Endothelial cell of umbilical vein (primary cell): ENCODE measurements around the gene OCA2.

Experiments used
- CTCF ChIP-seq, 2 donors: IDR thresholded peaks; 1 replicate in 1 of 2; 2 replicates in 1 of 2; pipeline ENCODE4 v1.5.1; 2011; ENCODE audit warnings: low read length in 2 of 2, mild to moderate bottlenecking in 2 of 2, moderate library complexity in 2 of 2, control low read depth in 1 of 2, inconsistent platforms in 1 of 2, low read depth in 1 of 2; ENCODE audit not compliant: insufficient read depth in 1 of 2; ENCODE audit errors: extremely low read depth in 1 of 2
- FOS ChIP-seq: IDR thresholded peaks from 2 replicates; pipeline ENCODE4 v1.6.1; 2011; ENCODE audit warnings: mild to moderate bottlenecking, low read length, moderate library complexity, borderline replicate concordance; ENCODE audit not compliant: insufficient read depth
- JUN ChIP-seq: IDR thresholded peaks from 2 replicates; pipeline ENCODE4 v1.6.1; 2011; ENCODE audit warnings: borderline replicate concordance, low read depth; ENCODE audit not compliant: insufficient read length, insufficient read depth
- MYC ChIP-seq: IDR thresholded peaks from one replicate; pipeline ENCODE4 v1.6.1; 2011; ENCODE audit warnings: mild to moderate bottlenecking, low read depth, low read length

DNA sequence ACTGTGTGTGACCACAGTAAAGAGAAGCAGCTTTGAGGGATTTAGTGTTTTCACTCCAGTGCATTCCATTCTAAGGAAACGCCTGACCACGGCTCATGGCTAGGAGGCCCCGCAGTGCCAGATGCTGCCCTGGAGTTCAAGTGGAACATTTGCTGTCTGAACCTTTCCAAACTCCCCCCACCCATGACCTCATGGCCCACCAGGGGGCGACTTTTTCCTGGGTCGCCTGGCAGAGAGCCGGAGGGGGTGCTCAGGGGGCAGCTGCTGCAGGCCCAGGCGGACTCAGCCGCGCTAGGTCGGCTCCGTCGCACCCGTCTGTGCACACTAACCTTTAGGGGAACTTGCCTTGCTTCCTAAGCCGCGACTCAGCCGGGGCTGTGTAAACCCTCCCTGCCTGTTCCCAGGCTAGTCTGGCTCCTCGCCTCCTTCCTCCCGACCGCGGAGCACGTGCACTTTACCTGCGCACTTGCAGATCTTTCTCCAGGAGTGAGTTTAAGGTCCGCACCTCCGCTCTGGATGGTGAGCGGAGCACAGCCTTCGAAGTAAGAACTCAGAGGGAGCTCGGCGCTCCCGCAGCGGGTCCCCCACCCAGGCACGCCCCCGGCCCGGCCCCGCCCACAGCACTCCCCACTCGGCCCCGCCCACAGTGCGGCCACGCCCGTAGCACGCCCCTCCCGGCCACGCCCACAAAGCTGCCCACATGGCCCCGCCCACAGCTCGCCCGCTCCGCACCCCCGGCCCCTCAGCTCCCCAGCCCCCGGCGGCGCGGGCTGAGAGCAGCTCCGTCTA lies at the start of gene OCA2:
- TF ChIP-seq JUN (no peak), MYC (no peak), FOS (no peak), CTCF (IDR thresholded peaks at IDR 0.05; ENCODE audit: extremely low read depth in 1 of 2, insufficient read depth in 1 of 2, low read depth in 1 of 2, low read length in 2 of 2) (peak in 1 of 2 donors; percentile 19)
